GM19043 (cell line): Measurements from ENCODE around the gene TFE3.

Source experiments
- ATAC-seq: cut with Tn5 transposase; IDR thresholded peaks from one replicate; pipeline ENCODE4 v1.9.1; 2021; ENCODE audit warnings: low read depth; ENCODE audit not compliant: unreplicated experiment

Gene TFE3

GRCh38 chrX:49043220-49043986 lies at the start of gene TFE3:
TSS of gene TFE3 (minus strand) at chrX:49043357. CDS start at chrX:49043226, 131 bp downstream.
- ATAC-seq = peak; percentile 88

GRCh38 chrX:49089553-49089952 lies 46.4 kb upstream of the TFE3 start:
- ATAC-seq = no peak

- no peak for ATAC-seq
Observed at GRCh38 chrX:49082271-49082871, 39.2 kb upstream of the TFE3 start.

- peak; percentile 53 for ATAC-seq
Observed at GRCh38 chrX:49079489-49080428, 36.6 kb upstream of the TFE3 start, which contains the start of gene WDR45. TSS of gene WDR45 (minus strand) at chrX:49079887. CDS start at chrX:49078095, 1,792 bp downstream.

GRCh38 chrX:49077941-49078340 lies 34.8 kb upstream of the TFE3 start:
- ATAC-seq = no peak

- no peak for ATAC-seq
Observed at GRCh38 chrX:49075347-49075746, 32.2 kb upstream of the TFE3 start.

- peak; percentile 82 for ATAC-seq
Observed at GRCh38 chrX:49073601-49074575, 30.7 kb upstream of the TFE3 start, which contains the start of gene PRAF2. TSS of gene PRAF2 (minus strand) at chrX:49074002. CDS start at chrX:49073987, 15 bp downstream.

GRCh38 chrX:49072712-49073095 lies 29.5 kb upstream of the TFE3 start:
- ATAC-seq = no peak

- ATAC-seq = no peak
Observed at GRCh38 chrX:49071877-49072711, 28.9 kb upstream of the TFE3 start.

- no peak for ATAC-seq
Observed at GRCh38 chrX:49070988-49071387, 27.8 kb upstream of the TFE3 start.

GRCh38 chrX:49069038-49069437 lies 25.9 kb upstream of the TFE3 start:
- no peak for ATAC-seq

GRCh38 chrX:49067285-49068120 lies 24.3 kb upstream of the TFE3 start:
- ATAC-seq = no peak

GRCh38 chrX:49066690-49067089 lies 23.5 kb upstream of the TFE3 start:
- ATAC-seq = no peak

GRCh38 chrX:49066278-49066677 lies 23.1 kb upstream of the TFE3 start:
- no peak for ATAC-seq

- ATAC-seq = no peak
Observed at GRCh38 chrX:49064735-49065134, 21.6 kb upstream of the TFE3 start.

GRCh38 chrX:49064303-49064702 lies 21.1 kb upstream of the TFE3 start:
- ATAC-seq = no peak

GRCh38 chrX:49063715-49064114 lies 20.6 kb upstream of the TFE3 start:
- no peak for ATAC-seq

GRCh38 chrX:49061916-49062315 lies 18.8 kb upstream of the TFE3 start:
- no peak for ATAC-seq
